ENCODE data around the gene RERE.

- TF ChIP-seq ZNF281 (CRISPR knock-in tag; IDR thresholded peaks at IDR 0.05): no peak
- TF ChIP-seq CTCF (IDR thresholded peaks at IDR 0.05): no peak
- no peak for TF ChIP-seq NR2C2 (CRISPR knock-in tag; IDR thresholded peaks at IDR 0.05)
- no peak for TF ChIP-seq FOXK1 (CRISPR knock-in tag; IDR thresholded peaks at IDR 0.05)
Measured at GRCh38 chr1:8408151-8408839, 409.1 kb downstream of the RERE start.

All from WTC11 (cell line).